H7 (cell line): ENCODE measurements around the gene THSD7A. TPM values are rescaled to one million over a fixed set of nuclear protein-coding genes. Genes with fewer than 3 reads are reported as not detected.
"Not testable (repeated sequence)": the region's sequence is repeated elsewhere in the genome, so short reads cannot be mapped to it uniquely, and the experiment has no call there.

ENCODE experiments used
- DNase-seq: peaks from one replicate; pipeline ENCODE4 v3.0.0; 2012
- H3K27me3 ChIP-seq: 2 replicates; pipeline ENCODE4 v1.6.0; 2011; ENCODE audit warnings: mild to moderate bottlenecking, low read length; ENCODE audit not compliant: control insufficient read depth, insufficient read depth
- H3K36me3 ChIP-seq: replicated peaks from 2 replicates; pipeline ENCODE4 v1.5.1; 2011; ENCODE audit warnings: low read length; ENCODE audit not compliant: control insufficient read depth, insufficient read depth
- H3K4me3 ChIP-seq: 2 replicates; pipeline ENCODE4 v1.5.1; 2011; ENCODE audit warnings: low read depth, mild to moderate bottlenecking, control low read depth, low read length, moderate library complexity; ENCODE audit not compliant: insufficient read depth
- total RNA-seq: library from RNA; depleted of rRNA; stranded (reverse); fragments of >200 nt; shearing (Covaris generic); gene quantifications from 2 replicates; pipeline ENCODE4 v1.2.3, GENCODE V29; 2014

THSD7A gene
- total RNA-seq, 1 experiment from 2014 or later = 0.69 TPM

DNA sequence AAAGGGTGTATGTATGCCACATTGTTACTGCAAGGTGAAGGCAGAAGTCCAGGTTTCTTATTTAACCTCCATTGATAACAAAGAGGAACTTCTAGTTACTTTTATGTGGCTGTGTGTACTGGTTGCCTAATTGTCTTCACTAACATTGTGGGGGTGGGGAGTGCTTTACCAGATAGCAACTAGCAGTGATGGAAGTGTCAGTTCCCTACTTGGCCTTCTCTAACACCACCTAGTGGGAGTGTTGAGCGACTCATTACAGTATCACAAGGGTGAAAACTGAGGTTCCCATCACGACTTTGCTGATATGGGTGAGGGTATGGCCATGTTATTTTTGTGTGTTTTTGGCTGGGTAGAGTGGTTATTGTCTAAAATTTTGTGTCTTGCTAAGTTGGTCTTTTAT lies 274.4 kb downstream of the THSD7A start:
- peak; percentile 65 for DNase-seq
- no peak overlapping the region for H3K4me3 ChIP-seq
- H3K27me3 ChIP-seq = no peaks in the 10 kb centered on the region
- no peaks in the 10 kb centered on the region for H3K36me3 ChIP-seq

DNA sequence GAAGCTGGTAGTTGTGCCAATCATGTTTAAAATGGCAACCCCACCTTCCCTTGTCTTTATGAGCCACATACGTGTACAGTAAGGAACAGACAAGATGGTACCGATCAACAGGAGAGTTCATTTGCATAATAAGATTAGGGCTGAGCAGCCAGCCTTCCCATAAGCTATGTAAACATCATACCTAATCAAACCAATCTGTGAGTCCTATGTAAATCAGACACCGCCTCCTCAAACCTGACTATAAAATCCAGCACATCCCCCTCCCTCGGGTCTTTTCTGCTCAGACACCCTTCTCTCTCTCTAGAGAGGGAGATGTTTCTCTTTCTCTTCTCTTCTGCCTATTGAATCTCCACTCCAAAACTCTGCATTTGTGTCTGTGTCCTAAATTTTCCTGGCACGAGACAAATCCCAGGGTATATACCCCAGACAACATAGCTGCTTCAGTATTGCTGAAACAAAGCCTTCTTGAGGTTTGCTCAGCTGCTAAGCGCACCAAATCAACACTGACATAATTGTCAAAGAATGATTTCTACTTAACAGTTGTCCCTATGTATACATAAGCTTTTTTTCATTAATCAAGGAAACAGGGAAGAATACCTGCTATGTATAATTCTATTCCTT lies 279.2 kb downstream of the THSD7A start:
- H3K4me3 ChIP-seq = no peak overlapping the region
- no peaks in the 10 kb centered on the region for H3K27me3 ChIP-seq
- no peak for DNase-seq
- H3K36me3 ChIP-seq = no peaks in the 10 kb centered on the region

DNA sequence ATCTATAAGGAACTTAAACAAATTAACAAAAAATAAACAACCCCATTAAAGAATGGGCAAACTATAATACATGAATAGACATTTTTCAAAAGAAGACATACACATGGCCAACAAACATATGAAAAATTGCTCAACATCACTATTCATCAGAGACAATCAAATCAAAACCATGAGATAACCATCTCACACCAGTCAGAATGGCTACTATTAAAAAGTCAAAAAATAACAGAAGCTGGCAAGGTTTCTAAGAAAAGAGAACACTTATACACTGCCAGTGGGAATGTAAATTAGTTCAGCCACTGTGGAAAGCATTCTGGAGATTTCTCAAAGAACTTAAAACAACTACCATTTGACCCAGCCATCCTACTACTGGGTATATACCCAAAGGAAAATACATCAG lies 280.5 kb downstream of the THSD7A start:
- no peak for DNase-seq
- H3K27me3 ChIP-seq = no peaks in the 10 kb centered on the region
- no peaks in the 10 kb centered on the region for H3K36me3 ChIP-seq
- H3K4me3 ChIP-seq = no peak overlapping the region

DNA sequence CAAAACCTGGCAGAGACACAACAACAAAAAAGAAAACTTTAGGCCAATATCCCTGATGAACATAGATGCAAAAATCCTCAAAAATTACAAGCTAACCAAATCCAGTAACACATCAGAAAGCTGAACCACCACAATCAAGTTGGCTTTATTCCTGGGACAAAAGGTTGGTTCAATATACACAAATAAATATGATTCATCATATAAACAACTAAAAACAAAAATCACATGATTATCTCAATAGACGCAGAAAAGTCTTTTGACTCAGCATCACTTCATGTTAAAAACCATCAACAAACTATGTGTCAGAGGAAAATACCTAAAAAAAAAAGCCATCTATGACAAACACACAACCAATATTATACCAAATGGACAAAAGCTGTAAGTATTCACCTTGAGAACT lies 283.5 kb downstream of the THSD7A start:
- H3K4me3 ChIP-seq = no peak overlapping the region
- H3K27me3 ChIP-seq = no peaks in the 10 kb centered on the region
- H3K36me3 ChIP-seq = no peaks in the 10 kb centered on the region
- DNase-seq = no peak

DNA sequence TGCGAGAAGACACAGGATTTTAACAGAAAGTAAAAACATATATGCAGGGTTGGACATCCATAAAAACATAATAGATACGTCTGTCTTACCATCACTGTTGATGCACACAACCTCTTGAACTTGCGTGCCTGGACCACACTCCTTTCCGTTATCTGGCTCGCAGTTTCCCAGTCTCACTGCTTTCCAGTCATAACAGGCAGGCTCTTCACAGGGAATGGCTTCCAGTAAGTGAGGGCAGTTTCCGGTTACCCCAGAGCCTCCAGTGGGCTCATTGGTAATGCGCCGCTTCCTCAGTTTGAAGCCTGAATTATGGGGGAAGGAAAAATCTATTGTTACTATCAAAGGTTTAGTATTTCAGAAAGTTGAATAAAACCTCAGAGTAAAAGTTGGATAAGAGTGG lies 290.7 kb downstream of the THSD7A start:
- no peaks in the 10 kb centered on the region for H3K36me3 ChIP-seq
- H3K27me3 ChIP-seq = no peaks in the 10 kb centered on the region
- DNase-seq = no peak
- H3K4me3 ChIP-seq = no peak overlapping the region

DNA sequence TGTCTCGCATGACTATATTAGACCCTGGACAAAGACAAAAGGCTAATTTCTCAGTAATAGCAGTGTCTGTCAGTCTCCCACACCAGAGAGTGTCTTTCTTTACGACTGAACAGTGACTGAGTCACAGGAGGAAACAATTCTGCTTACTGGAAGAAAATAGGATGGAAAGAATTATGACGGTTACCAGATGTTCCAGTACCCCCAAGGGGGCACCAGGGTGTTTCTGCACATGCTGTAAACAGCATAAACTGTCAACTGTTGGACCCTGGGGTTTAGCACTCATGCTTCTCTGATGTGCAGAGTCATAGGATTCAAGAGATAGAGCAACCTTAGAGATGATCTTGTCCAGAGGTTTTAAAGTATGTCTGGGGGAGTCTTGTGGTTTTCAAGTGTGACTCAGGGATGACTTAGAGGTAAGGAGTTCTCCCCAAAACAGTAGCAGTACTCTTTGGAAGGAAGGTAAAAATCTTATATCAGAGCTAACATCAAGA lies 291.7 kb downstream of the THSD7A start:
- Histone ChIP-seq H3K4me3 (no peak overlapping the region), H3K27me3 (no peaks in the 10 kb centered on the region), H3K36me3 (no peaks in the 10 kb centered on the region)
- no peak for DNase-seq

DNA sequence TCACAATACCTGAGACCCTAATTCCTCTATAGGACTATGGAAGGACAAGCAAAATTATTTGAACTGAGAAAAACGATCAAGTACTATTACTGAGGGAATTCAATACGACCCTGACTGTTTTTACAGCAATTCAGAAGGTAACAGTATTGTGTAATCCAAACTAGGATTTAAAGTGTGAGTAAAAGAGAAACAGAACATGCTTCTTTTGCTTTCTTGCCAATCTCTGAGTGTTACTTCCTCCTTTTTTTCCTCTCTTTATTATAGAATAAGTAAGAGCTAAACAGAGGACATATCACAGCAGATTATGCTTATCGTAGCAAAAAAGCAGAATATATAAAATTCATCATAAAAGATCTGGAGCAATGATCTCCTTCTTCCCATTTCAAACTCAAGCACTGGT lies 292.1 kb downstream of the THSD7A start:
- Histone ChIP-seq H3K4me3 (no peak overlapping the region), H3K27me3 (no peaks in the 10 kb centered on the region), H3K36me3 (no peaks in the 10 kb centered on the region)
- DNase-seq = no peak

DNA sequence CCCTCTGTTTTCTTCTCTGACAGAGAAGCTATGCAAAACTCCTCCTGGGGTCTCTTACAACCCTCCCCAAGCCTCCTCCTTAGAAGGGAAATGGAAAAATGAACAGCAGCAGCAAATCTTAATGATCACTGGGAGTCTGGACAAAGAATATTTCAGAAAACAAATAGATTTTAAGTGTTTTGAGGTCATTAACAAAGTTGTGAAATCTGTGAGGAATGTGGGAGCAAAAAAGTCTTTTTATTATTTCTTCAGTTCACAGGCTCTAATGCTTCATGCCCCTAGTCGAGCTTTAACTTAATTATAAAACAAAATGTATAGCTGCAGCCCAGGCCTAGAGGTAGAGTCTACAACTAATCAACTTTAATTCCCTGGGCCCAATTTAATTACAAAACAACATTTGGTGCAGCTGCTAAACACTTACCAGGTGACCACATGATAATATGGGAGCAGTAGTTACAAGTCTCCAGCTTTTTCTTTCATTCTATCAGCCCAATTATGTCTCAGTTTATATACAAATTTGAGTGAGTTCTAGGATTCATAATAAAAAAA lies 293.2 kb downstream of the THSD7A start:
- Histone ChIP-seq H3K4me3 (no peak overlapping the region), H3K36me3 (no peaks in the 10 kb centered on the region), H3K27me3 (no peaks in the 10 kb centered on the region)
- DNase-seq = peak; percentile 4

DNA sequence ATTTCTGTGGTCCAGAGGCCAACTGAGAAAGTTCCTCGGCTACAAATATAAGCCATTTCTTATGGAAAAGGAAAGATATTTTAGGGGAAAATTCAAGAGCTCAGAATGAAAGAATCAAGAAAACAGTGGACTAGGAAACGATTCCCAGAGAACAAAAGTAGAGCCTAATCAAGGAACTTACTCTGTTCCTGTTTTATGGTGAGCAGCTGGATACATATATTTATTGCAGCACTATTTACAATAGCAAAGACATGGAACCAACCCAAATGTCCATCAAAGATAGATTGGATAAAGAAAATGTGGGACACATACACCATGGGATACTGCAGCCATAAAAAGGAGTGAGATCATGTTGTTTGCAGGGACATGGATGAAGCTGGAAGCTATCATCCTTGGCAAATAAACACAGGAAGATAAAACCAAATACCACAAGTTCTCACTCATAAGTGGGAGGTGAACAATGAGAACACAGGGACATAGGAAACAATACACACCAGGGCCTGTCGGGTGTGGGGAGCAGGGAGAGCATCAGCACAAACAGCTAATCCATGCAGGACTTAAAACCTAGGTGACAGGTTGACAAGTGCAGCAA lies 298.7 kb downstream of the THSD7A start:
- H3K4me3 ChIP-seq = no peak overlapping the region
- no peaks in the 10 kb centered on the region for H3K27me3 ChIP-seq
- H3K36me3 ChIP-seq = no peaks in the 10 kb centered on the region
- no peak for DNase-seq

DNA sequence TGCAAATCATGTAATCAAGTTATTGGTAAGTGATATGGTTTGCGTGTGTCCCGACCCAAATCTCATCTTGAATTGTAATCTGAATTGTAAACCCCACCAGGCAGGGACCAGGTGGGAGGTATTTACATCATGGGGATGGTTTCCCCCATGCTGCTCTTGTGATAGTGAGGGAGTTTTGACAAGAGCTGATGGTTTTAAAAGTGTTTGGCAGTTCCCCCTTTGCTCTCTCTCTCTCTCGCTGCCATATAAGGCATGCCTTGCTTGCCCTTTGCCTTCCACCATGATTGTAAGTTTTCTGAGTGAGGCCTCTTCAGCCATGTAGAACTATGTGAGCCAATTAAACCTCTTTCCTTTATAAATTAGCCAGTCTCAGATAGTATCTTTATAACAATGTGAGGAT lies 302.6 kb downstream of the THSD7A start:
- DNase-seq = no peak
- H3K27me3 ChIP-seq = no peaks in the 10 kb centered on the region
- H3K36me3 ChIP-seq = no peaks in the 10 kb centered on the region
- no peak overlapping the region for H3K4me3 ChIP-seq

DNA sequence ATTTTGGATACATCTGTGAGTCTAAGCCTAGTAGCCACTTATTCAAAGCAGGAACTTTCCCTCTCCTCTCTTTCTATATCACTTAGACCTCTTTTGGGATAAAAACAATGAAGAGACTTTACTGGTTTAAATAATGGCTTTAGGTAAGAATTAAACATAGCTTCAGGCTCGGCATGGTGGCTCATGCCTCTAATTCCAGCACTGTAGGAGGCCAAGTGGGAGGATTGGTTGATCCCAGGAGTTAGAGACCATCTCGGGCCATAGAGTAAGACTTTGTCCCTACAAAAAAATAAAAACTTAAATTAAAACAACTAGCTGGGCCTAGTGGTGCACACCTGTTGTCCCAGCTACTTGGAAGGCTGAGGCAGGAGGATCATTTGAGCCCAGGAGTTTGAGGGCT lies 304.3 kb downstream of the THSD7A start:
- H3K36me3 ChIP-seq = no peaks in the 10 kb centered on the region
- no peak overlapping the region for H3K4me3 ChIP-seq
- H3K27me3 ChIP-seq = no peaks in the 10 kb centered on the region
- no peak for DNase-seq

DNA sequence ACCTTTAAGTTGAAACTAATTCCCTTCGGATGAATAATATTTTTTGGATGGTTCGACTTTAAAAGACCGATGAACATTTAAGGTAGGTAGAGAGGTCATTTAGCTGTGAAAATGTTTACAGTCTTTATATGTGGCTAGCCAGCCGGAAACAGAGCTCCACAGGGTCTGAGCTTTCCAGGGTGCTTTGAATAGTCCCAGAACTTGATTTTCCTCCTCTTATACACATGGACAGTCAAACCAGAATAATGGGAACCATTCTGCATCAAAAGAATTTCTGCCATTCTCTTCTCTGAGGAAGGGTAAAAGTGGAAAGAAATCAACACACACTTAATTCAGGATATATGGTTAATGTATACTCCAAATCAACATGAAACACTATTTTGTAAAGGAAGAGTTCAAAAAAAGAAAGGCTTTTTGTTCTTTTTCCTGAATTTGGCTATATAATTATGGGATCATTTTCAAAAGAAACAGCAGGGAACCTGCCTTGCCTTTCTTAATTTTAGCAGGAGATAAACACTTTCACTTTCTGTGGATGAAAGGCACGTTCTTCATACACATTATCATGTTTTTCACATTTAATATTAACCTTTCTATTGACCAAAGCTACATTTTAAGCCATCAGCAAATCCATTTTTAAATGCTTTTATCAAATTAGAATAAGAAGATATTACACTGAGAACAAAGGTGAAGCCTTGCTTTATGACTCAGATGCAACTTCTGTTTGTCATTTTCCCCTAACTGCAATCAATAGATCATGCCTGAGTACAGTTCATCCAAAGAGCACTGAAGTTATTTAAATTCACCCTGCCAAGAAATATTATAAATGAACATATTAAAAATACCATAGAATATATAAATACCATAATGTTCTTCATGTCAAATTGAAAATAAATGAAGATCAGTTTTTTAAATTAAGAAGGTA lies 307.3 kb downstream of the THSD7A start:
- H3K27me3 ChIP-seq = no peaks in the 10 kb centered on the region
- no peak for DNase-seq
- no peak overlapping the region for H3K4me3 ChIP-seq
- no peaks in the 10 kb centered on the region for H3K36me3 ChIP-seq

DNA sequence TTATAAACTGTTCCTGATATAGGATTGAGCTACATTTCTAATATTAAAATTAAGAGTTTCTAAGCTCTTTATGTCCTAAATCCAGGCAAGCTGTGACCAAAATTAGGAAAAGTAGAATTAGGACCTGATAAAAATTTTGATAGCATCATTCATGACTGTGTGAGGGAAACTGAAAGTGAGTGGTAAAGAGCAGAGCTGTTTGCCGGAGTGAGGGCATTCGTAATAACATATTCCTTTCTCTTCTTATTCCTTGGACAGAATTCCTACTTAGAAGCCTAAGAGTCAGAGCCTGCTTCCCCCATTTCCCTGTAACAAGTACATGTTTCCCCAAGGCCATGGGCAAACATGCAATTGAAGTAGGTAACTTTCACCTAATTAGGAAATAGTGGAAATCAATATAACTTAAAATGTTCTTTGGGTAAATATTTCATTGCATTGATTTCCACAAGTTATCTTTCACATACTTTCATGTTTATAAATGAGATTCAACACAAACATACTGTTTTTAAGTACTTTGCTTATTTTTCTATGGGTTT lies 310.0 kb downstream of the THSD7A start:
- H3K36me3 ChIP-seq, DNase-seq, H3K4me3 ChIP-seq, H3K27me3 ChIP-seq: not testable (repeated sequence)

DNA sequence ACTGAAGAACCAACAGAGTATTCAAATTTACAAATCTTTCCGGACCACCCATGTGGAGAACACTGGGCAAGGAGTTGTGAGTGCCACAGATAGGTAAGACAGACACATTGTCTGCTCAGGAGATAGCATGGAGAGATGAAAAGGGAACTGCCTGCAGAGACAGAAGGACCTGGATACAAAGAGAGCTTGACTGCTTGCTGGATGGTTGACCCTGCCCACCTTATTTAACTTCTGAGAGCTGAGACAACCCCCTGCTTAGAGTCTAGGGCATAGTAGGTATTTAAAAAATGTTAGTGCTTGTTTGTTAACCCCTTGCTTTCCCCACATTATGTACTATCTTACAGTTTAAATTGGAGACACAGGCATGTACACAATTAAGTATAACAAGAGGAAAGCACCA lies 314.1 kb downstream of the THSD7A start:
- H3K36me3 ChIP-seq = no peaks in the 10 kb centered on the region
- peak; percentile 13 for DNase-seq
- H3K27me3 ChIP-seq = no peaks in the 10 kb centered on the region
- H3K4me3 ChIP-seq = no peak overlapping the region
